IPS-NIHi11 (cell line): ENCODE measurements around the gene RNF144B.
"Not testable (repeated sequence)": the region's sequence is repeated elsewhere in the genome, so short reads cannot be mapped to it uniquely, and the experiment has no call there.

ENCODE experiments used
- DNase-seq: peaks from one replicate; pipeline ENCODE4 v3.0.0; 2012; ENCODE audit warnings: mixed read lengths, low spot score

Gene RNF144B

GRCh38 chr6:18371656-18372055, 15.5 kb upstream of the RNF144B start:
- DNase-seq = no peak

GRCh38 chr6:18380158-18380836, 6.9 kb upstream of the RNF144B start:
- no peak for DNase-seq

- no peak for DNase-seq
Measured at GRCh38 chr6:18380851-18381250, 6.3 kb upstream of the RNF144B start.

- no peak for DNase-seq
Measured at GRCh38 chr6:18383441-18383840, 3.7 kb upstream of the RNF144B start.

- no peak for DNase-seq
Measured at GRCh38 chr6:18384621-18385020, 2.5 kb upstream of the RNF144B start.

DNA sequence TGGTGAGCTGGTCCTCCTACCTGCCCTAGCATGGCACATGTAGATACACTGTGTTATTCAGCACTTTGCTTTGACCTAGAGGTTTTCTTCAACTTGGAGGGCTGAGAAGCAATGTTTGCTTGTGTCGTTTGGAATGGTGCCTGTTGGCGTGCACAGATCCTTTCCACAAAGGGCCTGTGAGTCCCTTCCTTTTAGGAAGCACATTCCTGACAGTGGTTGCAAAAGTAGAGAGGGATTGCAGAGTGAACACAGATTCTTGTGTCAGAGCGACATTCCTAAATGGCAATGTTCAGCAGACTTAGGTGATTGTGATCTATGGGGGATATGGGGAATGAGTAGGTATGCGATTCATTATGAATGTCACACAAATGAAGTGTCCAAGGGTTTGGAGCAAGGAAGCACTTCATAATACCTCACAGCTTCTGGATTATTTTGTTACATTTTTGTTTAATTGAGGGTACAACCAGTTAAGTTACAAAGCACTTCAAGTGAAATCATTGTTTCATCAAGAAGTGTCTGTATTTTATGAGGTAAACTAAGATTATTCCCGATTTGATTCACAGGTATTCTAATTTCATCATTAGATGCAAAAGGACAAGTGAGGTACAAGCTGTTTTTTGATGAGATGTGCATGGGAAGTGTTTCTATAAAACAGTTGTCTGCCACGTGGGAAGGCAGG, 713 bp upstream of the RNF144B start:
- DNase-seq = no peak

DNA sequence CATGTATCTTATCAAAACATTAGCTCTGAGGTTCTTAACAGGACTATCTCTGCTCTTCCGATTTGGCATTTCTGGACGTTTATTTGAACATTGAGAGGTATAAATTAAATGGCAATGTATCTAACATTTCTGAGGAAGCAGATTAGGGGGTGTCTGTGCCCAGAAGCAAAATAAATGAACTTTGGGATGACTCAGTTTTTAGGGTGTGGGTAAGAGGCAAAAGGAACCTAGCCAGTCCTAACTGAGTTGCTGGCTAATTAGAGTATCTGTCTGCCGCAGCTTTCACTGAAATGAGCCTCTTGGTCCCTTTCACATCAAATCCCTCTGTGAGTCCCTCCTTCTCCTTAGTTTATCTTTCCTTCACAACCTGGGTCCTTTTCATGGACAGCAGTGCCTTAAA, 1.1 kb downstream of the RNF144B start:
- no peak for DNase-seq

- DNase-seq = no peak
Measured at GRCh38 chr6:18388942-18389341, 1.8 kb downstream of the RNF144B start.

GRCh38 chr6:18389479-18389878, 2.3 kb downstream of the RNF144B start:
- DNase-seq = no peak

DNA sequence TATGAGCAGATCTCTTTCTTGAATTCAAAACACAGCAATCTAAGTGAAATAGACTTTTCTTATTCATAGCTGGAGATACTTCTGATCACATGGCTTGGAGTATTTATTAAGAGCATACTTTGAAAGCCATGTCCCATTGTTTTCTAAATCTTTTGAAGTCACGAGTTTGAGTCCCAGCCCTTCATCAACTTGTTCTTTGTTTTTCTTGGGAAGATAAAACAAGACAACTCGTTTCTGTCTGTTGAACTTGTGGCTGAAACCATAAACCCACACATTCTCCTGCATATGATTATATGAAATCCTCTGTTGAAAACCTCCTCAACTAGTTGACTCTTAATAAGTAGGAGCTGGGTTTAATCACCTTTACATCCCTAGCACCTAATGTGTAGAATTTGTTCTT, 3.3 kb downstream of the RNF144B start:
- DNase-seq = no peak

- DNase-seq = no peak
Measured at GRCh38 chr6:18391023-18391422, 3.9 kb downstream of the RNF144B start.

DNA sequence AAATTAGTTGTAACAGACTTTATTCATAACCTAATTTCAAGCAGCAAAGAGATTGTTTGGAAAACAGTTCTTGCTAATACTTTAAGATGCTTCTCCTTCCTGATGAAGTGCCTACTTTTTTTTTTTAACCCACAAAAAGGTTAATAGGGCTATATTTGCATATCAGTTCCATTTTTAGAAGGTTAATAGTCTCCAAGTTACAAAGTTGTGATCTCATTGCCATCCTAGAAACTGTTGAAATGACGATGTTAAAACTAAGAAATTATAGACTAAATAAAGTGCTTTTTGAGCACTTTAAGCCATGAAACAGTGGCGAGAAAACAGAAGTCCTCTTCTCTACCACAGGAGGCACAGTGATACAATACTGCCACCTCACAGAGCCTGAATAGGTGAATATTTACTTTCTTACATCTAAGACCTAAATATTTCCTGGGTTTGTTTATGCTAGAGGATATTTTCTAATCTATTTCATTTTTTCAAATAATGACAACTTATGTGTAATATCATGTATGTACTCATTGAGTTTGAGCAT, 5.3 kb downstream of the RNF144B start:
- no peak for DNase-seq

GRCh38 chr6:18393698-18394097, 6.5 kb downstream of the RNF144B start:
- no peak for DNase-seq

GRCh38 chr6:18395177-18395855, 8.2 kb downstream of the RNF144B start:
- DNase-seq = peak; percentile 59

GRCh38 chr6:18395856-18396197, 8.7 kb downstream of the RNF144B start:
- no peak for DNase-seq

- no peak for DNase-seq
Measured at GRCh38 chr6:18397701-18398100, 10.6 kb downstream of the RNF144B start.

DNA sequence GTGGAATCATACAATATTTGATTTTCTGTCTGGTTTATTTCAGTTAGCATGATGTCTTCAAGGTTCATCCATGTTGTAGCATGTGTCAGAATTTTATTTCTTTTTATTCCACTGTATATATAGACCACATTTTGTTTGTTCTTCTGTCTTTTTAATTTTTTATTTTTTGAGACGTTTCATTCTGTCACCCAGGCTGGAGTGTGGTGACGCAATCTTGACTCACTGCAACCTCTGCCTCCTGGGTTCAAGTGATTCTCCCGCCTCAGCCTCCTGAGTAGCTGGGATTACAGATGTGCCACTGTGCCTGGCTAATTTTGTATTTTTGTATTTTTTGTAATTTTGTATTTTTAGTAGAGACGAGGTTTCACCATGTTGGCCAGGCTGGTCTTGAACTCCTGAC, 11.1 kb downstream of the RNF144B start:
- DNase-seq = not testable (repeated sequence)

DNA sequence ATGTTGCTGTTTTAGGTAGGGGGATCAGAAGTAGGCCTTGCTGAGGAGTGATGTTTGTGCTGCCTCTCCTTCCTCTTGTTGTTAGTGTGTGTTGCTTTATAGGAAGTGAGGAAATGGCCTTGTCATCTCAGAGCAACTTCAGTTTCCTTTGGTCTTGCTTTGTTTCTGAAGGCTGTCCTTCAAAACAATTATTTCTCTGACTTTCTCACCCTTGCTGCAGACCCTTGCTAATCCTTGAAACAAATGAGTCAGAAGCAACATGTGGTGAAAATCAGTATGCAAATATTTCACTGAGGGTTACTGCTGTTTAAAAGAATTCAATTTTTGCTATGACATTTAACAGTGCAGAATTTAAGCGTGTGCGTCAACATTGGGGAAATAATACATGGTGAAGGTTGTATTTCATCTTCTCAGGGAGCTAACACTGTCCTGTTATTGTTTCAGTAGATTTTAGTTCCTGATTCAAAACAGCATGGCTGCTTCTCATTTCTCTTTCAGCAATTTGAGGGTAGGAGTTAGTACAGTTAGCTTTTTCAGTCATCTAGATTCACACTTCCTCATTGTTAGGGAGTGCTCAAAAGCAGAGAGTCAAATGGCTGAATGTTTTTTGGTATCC, 13.8 kb downstream of the RNF144B start:
- DNase-seq = no peak

DNA sequence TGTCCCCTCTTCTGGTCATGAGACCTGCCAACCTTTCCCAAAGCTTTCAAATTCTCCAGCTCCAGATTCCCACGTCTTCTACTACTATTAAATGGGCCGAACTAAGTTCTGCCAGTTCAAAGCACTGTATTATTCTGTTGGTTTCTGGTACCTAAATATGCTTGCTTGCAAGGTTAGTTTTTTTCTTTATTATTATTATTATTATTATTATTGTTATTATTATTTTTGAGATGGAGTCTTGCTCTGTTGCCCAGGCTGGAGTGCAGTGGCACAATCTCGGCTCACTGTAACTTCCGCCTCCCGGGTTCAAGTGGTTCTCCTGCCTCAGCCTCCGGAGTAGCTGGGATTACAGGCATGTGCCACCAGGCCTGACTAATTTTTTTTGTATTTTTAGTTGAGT, 17.8 kb downstream of the RNF144B start:
- not testable (repeated sequence) for DNase-seq

DNA sequence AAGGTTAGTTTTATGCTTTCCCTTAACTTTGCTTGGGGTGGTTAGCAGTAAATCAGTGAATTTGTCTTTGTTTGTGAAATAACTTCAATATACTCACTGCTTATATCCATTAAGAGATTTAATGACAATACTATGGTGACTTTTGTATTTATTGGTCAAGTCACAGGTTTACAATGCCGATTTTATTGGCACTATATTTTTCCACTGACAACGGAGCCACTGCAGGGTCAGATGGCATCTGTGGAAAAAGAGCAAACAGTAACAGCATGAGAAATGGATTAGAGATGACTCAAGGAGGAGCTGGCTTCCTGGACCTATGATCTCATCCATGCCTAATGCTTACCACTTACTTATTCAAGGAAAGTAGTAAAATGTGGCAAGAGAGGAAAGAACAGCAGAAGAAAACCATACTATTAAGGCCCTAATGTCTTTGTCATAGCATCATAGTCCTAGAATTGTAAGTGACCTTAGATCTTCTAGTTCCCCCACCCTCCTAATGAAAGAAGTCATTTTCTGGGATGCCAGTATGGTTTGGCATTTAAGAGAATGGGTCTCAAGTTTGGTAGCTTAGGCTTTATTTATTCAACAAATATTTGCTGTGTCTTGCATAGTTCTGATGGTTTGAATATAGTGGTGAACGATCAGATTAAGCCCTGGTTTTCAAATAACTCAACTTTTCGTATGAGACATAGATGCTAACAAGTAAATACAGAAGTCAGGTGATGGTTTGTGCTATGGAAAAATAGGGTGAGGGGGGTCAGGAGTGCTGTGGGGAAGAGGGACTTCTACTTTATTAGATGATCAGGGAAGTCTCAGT, 18.5 kb downstream of the RNF144B start:
- DNase-seq = no peak

DNA sequence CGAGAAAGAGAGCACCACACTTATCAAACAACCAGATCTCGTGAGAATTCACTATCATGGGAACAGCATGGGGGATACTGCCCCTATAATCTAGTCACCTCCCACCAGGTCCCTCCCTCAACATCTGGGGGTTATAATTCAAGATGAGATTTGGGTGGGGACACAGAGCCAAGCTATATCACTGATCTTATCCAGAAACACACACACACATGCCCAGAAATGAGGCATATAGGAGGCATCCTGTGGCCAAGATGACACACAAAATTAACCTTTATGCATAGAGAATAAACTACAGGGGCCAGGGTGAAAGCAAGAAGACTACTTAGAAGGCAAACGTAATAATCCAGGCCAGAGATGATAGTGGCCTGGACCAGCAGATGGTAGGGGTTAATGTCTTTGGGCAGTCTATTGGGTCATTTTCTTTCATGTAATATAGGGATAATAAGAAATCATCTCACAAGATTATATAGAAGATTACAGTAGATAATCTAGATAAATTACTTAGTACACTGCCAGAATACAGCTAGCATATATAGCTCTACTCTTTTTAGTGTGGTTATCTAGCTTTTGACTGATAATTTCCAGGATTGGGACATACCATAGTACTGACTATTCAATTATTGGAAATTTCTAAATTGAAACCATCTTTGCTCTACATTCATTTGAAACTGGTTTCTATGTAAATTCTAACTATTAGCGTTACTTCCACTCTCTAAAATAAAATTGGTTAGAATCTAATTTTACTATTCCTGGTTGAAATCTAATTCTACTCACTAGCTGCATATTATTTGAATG, 20.0 kb downstream of the RNF144B start:
- DNase-seq = no peak
